Fibroblast of upper back skin (primary cell): ENCODE results near the gene CEP83.

Source experiments
- DNase-seq: peaks from one replicate; pipeline ENCODE4 v3.0.0-alpha.2; 2013

CEP83 gene

DNA sequence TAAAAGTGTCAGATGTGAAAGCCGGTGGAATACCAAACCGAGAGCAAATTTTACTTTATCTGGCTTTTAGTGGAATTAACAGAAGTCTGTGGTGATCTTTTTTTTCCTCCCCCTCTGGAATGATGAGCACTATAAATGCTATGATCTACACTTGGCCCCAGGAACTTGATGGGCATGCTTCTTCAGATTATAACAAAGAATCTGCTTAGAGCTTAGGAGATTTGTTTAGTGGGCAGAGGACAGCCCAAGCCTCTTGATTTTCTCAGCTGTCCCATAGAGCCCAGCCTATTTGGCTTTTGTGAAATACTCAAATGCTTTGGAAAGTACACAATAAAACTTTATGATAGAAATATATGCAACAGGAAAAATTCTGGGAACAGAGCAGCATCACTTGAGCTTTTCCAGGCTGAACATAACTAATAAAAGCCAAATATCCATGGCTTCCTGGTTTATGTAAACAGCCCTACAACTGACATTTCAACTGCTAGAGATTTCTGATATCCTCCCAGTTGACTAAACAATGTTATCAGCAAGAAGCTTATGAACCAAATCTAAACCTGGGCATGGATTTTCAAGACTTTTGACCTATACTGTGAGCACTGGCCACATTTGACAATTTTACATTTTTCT lies 161.7 kb downstream of the CEP83 start:
- no peak for DNase-seq

- DNase-seq = no peak
Observed at GRCh38 chr12:94297096-94297699, 162.5 kb downstream of the CEP83 start.

- DNase-seq = no peak
Observed at GRCh38 chr12:94290353-94290752, 169.3 kb downstream of the CEP83 start.

GRCh38 chr12:94289461-94290312 lies 170.0 kb downstream of the CEP83 start:
- peak; percentile 90 for DNase-seq

GRCh38 chr12:94287245-94287628 lies 172.4 kb downstream of the CEP83 start:
- DNase-seq = no peak

DNA sequence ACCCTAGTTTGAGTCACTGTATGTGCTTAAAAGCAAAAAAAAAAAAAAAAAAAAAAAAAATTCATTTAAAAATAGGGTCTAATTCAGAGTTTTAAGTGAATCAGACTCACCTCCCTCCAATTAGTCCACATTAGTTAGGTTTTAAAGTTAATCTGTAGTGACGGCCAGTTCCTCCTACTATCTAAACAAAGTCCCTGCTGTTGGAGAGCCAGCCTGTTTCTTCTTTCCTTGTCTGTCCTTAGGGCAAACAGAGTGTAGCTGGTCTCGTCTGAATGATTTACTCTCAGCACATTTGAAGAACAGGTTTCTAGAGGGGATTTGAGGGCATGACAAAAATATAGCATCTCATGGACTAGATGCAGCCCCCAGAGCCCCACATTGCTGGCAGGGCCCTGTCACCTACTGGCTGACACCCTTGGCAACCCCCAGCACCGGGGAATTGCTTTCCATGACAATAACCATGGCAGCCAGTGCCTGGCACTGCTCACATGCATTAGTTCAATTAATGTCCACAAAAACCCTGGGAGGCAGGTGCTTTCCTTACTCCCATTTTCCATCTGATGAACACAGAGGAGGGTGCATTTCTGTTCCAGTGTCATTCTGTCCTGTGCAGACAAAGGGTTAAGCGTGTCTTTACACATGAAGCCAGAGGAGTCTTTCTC lies 173.0 kb downstream of the CEP83 start:
- DNase-seq = no peak

DNA sequence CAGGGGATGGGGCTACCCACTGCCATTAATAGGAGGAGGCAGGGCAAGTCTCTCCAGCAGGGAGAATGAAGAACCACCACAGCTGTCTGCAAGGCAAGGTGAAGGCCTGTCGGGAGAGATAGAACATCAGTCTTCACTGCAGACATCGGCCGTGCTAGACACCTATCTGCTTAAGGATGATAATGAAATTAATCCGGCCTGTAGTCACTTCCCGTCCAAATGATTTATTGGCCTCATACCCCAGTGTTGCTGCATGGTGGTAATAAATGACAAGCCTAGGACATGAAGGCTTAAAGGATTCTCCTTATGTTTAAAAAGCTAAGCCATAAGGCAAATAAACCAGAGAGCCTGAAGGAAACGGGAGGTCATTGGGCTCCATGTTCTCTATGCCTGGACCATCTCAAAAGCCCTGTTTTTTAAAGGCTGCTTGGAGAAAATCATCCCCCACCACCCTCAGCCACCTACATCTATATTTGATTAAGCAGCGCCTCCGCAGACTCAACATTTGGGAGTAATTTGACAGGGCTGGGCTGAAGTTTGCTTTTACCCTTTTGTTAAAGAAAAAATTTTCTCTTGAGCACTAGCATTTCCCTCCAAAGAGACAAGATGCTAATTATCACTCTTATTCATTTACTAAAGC lies 173.6 kb downstream of the CEP83 start:
- DNase-seq = no peak

GRCh38 chr12:94284859-94285258 lies 174.8 kb downstream of the CEP83 start:
- no peak for DNase-seq

DNA sequence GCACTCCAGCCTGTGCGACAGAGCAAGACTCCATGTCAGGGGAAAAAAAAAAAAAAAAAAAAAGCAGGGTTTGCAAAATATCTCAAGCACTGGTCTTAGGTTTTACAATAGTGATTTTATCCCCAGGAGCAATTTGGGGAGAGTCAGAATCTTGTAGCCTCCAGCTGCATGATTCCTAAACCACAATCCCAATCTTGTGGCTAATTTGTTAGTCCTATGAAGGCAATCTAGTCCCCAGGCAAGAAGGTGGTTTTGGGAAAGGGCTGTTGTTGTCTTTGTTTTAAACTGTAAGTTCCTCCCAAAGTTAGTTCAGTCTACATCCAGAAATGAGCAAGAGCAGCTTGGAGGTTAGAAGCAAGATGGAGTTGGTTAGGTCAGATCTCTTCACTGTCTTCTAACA lies 175.6 kb downstream of the CEP83 start:
- peak; percentile 26 for DNase-seq

GRCh38 chr12:94282675-94283074 lies 177.0 kb downstream of the CEP83 start:
- DNase-seq = no peak

GRCh38 chr12:94280063-94280462 lies 179.6 kb downstream of the CEP83 start:
- no peak for DNase-seq

GRCh38 chr12:94277426-94278000 lies 182.2 kb downstream of the CEP83 start:
- no peak for DNase-seq

DNA sequence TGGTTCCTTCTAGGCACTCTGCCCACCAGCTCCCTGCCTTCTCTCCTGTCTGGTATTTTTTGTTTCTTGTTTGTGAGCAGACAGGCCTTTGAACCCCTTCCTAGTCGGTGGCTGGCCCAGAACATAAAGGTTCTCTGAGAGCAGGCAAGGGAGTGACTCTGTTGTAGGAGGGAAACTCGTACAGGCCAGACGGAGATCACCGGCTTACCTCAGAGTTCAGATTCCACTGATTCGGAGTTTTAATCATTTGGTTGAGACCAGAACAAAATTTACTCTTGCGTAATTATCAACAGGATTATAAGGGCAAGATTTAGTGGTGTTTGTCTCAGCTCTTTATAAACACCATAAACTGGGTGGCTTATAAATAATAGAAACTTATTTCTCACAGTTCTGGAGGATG lies 182.9 kb downstream of the CEP83 start:
- no peak for DNase-seq

DNA sequence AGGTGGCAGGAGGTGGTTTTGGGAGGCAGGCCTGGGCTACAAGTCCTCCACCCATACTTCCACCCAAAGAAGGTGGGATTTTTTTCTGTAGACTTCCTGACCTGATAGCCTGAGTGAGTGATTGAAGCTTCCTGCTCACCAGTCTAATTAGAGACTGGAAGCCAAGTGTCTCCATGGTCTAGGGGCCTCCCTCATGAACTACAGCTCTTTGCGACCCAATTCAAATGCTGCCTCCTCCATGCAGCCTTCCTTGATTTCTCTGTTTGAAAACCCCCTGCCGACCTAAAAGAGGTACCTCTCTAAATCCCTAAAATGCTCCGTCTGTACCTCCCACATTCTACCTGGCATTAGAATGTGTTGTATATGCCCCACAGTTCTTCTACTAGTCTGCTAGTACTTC lies 186.4 kb downstream of the CEP83 start:
- DNase-seq = no peak

GRCh38 chr12:94272280-94272679 lies 187.4 kb downstream of the CEP83 start:
- no peak for DNase-seq

DNA sequence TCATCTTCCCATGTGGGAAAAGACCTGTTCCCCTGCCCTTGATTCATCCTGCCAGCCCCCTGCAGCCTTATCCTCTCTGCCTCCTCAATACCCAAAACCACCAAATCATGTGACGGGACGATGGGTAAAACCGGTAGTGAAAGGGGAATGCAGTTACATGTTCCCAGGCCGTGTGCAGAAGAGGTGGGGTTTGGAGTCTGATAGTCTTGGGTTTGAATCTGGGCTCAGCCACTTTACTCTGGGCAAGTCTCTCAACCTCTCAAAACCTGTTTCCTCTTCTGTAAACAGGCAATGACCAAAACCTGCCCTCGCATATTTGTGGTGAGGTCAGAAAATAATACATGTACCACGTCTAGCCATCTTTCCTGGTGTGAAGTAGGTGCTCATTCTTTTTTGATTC lies 188.3 kb downstream of the CEP83 start:
- DNase-seq = no peak

DNA sequence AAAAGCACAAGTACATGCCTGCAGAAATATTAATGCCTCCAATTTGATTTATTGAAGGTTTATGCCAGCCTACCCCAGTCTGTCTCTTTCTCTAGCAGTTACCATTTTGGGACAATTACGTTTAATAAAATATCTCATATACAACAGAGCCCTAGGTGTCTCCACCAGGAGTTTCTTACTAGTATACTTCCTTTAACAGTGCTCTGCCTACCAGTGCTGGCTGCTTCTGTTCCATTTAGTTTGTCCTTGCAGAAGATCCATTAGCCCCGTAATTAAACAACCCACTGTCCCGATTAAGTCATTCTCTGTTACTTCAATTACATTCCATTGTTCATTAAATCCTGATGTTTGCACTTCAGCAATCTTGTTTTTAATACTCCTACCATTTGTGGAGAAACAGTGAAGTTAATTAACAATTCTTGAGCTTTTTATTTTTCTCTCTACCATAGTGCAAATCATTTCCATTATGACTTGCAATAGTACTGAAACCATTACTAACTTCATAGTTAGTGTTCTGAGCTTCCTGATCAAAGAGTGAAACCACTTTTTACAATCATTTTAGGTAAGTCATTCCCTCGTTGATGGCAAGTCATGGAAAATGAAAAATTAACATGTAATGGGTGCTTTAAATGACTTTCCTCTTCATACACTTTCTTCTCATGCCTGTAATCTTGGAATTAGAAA lies 190.2 kb downstream of the CEP83 start:
- DNase-seq = no peak

GRCh38 chr12:94267921-94268471 lies 191.7 kb downstream of the CEP83 start:
- peak; percentile 57 for DNase-seq

DNA sequence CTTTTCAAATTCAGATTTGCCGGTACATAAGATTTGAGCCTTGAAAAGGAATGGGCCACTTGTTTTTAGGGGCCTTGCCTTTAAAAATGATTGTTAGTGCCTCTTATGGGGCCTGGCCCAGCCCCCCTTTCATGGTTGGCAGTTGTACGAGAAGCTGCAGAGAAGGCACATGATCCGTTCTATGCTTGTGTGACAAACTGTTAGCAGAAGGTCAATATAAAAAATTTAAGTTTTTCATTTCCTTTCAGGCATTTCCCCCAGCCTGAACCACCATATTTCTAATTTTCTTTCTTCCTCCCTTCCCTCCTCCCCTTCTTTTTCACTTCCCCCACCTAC lies 192.2 kb downstream of the CEP83 start:
- DNase-seq = no peak

GRCh38 chr12:94266796-94267536 lies 192.7 kb downstream of the CEP83 start:
- peak; percentile 94 for DNase-seq
